Naive B cell (primary cell): ENCODE measurements around the gene BET1L. TPM values are rescaled to one million over a fixed set of nuclear protein-coding genes. Genes with fewer than 3 reads are reported as not detected.

Experiments
- ATAC-seq, 2 donors: fragments of 150-1000 bp; cut with Tn5 transposase; 2 replicates each; pipeline ENCODE4 v1.10.0; 2021; ENCODE audit warnings: low read depth in 2 of 2, mild to moderate bottlenecking in 2 of 2, moderate library complexity in 2 of 2
- DNase-seq: peaks from one replicate; pipeline ENCODE4 v3.0.0; 2022
- H3K27ac Mint-ChIP-seq, 6 donors: one replicate each; pipeline ENCODE4 v1.8.0; 2020 to 2022; ENCODE audit warnings: mild to moderate bottlenecking in 6 of 6, mixed read lengths in 6 of 6, moderate library complexity in 5 of 6, inconsistent platforms in 2 of 6
- H3K27me3 Mint-ChIP-seq, 3 donors: one replicate each; pipeline ENCODE4 v1.8.0; 2021 to 2022; ENCODE audit warnings: mixed read lengths in 3 of 3, mild to moderate bottlenecking in 1 of 3
- H3K36me3 Mint-ChIP-seq, 2 donors: one replicate each; pipeline ENCODE4 v1.8.0; 2020 to 2022; ENCODE audit warnings: mixed read lengths in 2 of 2, inconsistent platforms in 1 of 2, mild to moderate bottlenecking in 1 of 2
- H3K4me1 Mint-ChIP-seq, 3 donors: one replicate each; pipeline ENCODE4 v1.8.0; 2020 to 2022; ENCODE audit warnings: mixed read lengths in 3 of 3, inconsistent platforms in 1 of 3, mild to moderate bottlenecking in 1 of 3, moderate library complexity in 1 of 3
- H3K4me3 Mint-ChIP-seq, 8 donors: one replicate each; pipeline ENCODE4 v1.8.0; 2020 to 2022; ENCODE audit warnings: mild to moderate bottlenecking in 8 of 8, mixed read lengths in 8 of 8, moderate library complexity in 8 of 8, inconsistent platforms in 2 of 8
- H3K9me3 Mint-ChIP-seq, 7 donors: one replicate each; pipeline ENCODE4 v1.8.0; 2020 to 2022; ENCODE audit warnings: mixed read lengths in 7 of 7, mild to moderate bottlenecking in 5 of 7, inconsistent platforms in 2 of 7, moderate library complexity in 1 of 7
- polyA plus RNA-seq, 6 donors: library from polyadenylated mRNA; unstranded; fragments of 300-500 nt; fragmentation: Illumina TruSeq; gene quantifications; one replicate each; pipeline ENCODE4 v1.2.3, GENCODE V29; 2021; ENCODE audit warnings: low read depth in 6 of 6

Gene BET1L
- polyA plus RNA-seq, 6 donors from 2014 or later, result 23.4 to 72.3 (median 44.7) TPM

DNA sequence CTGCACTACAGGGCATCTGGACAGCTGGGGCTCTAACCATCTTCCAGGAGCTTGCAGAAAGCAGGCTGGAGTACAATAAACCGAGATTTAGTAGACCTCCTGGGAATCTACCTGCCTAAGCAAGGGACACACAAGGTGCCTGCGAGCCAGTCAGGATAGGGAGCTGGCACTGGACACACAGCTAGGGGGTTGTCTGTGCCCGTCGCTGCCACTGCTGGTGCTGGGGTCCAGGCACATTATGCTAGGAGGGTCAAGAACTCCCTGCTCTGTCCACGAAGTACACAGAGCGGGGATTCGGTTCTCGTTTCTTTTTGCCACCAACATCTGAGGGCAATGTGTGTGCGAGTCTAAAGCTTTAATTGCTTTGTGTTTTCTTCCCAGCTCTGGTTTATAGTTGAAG, 4.5 kb upstream of the BET1L start:
- no peak for DNase-seq
- ATAC-seq, result no peak
- Mint-ChIP-seq H3K4me3 (peak overlapping the region in 3 of 8 donors; percentile 51 to 97 (median 68)), H3K27ac (peak overlapping the region in 2 of 6 donors; percentile 36 to 75), H3K36me3 (peaks cover 0 to 17% of the 10 kb centered on the region in 2 donors), H3K27me3 (no peaks in the 10 kb centered on the region), H3K4me1 (peaks cover 23 to 27% (median 27%) of the 10 kb centered on the region in 3 donors), H3K9me3 (peaks cover 0 to 2% (median 0%) of the 10 kb centered on the region in 7 donors)

DNA sequence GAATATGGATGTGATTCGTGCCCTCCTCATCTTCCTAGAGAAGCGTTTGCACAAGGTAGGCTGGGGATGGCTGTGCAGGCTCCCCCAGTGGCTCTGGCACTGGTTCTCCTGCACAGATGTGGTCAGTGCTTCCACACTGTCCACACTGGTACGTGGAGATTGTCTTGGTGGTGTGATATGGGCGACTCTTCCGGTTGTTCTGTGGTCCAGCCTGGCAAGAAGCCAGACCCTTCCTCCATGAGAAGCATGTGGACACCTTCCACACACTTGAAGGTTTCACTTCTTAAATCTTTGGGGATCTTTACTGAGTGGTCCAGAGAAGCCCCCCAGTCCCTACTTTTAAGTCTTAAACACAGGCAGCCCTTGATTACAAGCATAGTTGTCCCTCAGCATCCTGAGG, 4.1 kb upstream of the BET1L start:
- Mint-ChIP-seq H3K4me3 (peak overlapping the region in 4 of 8 donors; percentile 49 to 97 (median 64)), H3K36me3 (peaks cover 0 to 17% of the 10 kb centered on the region in 2 donors), H3K27ac (peak overlapping the region in 3 of 6 donors; percentile 26 to 75 (median 36)), H3K9me3 (peaks cover 0 to 2% (median 0%) of the 10 kb centered on the region in 7 donors), H3K4me1 (peaks cover 26 to 32% (median 29%) of the 10 kb centered on the region in 3 donors), H3K27me3 (no peaks in the 10 kb centered on the region)
- no peak for ATAC-seq
- no peak for DNase-seq

DNA sequence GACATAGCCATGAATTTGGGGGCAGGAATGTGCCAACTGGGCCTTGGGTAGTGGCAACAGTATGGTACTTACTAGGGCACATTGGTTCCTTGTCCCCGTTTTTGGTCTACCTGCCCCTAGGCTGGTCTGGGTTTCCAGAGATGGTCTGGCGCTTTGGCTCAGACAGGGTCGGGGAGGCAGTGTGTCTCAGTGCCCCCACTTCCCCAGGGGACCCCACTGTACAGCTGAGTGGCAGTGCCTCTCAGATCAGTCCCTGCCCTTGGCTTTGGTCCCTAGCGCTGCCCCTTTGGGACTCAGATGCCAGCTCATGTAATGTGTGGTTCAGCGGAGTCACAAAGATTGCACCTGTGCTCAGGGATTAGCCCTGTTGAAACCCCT, 3.6 kb upstream of the BET1L start:
- ATAC-seq (no peak), DNase-seq (no peak)
- Mint-ChIP-seq H3K4me1 (peaks cover 29 to 37% (median 31%) of the 10 kb centered on the region in 3 donors), H3K27ac (peak overlapping the region in 2 of 6 donors; percentile 26 to 36), H3K27me3 (no peaks in the 10 kb centered on the region), H3K9me3 (peaks cover 0 to 2% (median 0%) of the 10 kb centered on the region in 7 donors), H3K36me3 (peaks cover 0 to 17% of the 10 kb centered on the region in 2 donors), H3K4me3 (peak overlapping the region in 6 of 8 donors; percentile 19 to 99 (median 84))

DNA sequence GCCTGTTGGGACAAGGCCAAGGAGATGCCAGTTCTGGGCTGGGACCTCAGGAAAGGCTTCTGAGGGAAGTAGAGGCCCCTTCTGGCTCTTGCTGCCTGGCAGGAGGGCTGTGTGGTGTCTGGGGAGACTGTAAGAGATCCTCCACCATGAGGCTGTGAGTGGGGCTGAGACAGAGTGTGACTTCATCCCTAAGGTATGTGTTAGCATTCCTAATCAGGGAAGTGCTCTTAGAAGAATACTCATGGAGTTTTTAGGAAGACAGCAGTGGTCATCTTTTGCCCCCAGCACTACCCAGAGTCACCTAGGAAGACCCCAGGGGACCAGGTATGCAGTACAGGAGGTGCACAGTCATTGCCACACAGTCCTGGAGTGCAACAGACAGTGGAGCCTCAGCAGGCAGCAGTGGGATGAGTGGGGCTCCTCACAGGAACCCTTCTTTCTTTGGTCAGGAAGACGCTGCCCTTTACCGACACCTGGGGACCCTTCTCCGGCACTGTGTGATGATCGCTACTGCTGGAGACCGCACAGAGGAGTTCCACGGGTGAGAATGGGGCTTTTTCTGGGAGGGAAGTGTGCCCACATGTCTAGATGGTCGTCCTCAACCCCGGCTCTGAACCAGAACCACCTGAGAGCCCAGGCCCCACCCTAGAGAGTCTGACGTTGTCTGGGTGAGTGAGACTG, 3.1 kb upstream of the BET1L start:
- Mint-ChIP-seq H3K9me3 (peaks cover 0 to 2% (median 0%) of the 10 kb centered on the region in 7 donors), H3K27me3 (no peaks in the 10 kb centered on the region), H3K4me1 (peaks cover 29 to 41% (median 36%) of the 10 kb centered on the region in 3 donors), H3K36me3 (peaks cover 0 to 17% of the 10 kb centered on the region in 2 donors), H3K27ac (peak overlapping the region in 2 of 6 donors; percentile 42 to 53), H3K4me3 (peak overlapping the region; percentile 82 to 100 (median 98))
- no peak for ATAC-seq
- no peak for DNase-seq

DNA sequence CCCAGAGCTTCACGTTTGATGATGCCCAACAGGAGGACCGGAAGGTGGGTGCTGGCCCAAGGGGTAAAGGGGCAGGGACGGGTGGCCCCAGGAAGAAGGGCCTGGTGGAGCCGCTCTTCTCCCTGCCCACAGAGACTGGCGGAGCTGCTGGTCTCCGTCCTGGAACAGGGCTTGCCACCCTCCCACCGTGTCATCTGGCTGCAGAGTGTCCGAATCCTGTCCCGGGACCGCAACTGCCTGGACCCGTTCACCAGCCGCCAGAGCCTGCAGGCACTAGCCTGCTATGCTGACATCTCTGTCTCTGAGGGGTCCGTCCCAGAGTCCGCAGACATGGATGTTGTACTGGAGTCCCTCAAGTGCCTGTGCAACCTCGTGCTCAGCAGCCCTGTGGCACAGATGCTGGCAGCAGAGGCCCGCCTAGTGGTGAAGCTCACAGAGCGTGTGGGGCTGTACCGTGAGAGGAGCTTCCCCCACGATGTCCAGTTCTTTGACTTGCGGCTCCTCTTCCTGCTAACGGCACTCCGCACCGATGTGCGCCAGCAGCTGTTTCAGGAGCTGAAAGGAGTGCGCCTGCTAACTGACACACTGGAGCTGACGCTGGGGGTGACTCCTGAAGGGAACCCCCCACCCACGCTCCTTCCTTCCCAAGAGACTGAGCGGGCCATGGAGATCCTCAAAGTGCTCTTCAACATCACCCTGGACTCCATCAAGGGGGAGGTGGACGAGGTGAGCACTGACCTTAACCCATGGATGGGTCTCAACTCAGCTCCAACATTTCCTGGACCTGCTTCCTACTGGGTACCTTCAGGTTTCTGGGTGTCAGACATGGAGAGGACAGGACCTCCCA, 2.3 kb upstream of the BET1L start:
- Mint-ChIP-seq H3K27me3 (no peaks in the 10 kb centered on the region), H3K27ac (peak overlapping the region in 4 of 6 donors; percentile 56 to 99 (median 98)), H3K36me3 (peaks cover 0 to 17% of the 10 kb centered on the region in 2 donors), H3K9me3 (peaks cover 0 to 2% (median 0%) of the 10 kb centered on the region in 7 donors), H3K4me3 (peak overlapping the region; percentile 94 to 100 (median 98)), H3K4me1 (peaks cover 32 to 43% (median 41%) of the 10 kb centered on the region in 3 donors)
- no peak for DNase-seq
- no peak for ATAC-seq

DNA sequence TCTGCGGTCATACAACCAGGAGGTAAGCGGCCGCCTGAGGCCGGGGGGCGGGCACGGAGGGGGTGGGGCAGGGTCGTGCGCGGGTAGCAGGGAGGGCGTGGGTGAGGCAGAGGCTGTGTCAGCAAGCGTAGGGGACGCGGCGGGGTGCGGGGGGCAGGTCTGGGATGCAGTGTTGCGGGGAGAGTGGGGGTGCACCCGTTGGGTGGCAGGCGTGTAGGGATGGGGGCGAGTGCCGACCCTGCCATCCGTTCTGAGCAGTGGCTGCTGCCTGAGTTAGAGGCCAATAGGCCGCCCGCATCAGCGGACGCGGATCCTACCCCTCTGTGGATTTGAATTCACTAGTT, 1.7 kb upstream of the BET1L start:
- DNase-seq, result no peak
- H3K36me3 Mint-ChIP-seq, result peaks cover 0 to 18% of the 10 kb centered on the region in 2 donors
- peak overlapping the region; percentile 94 to 100 (median 98) for H3K4me3 Mint-ChIP-seq
- H3K27me3 Mint-ChIP-seq, result no peaks in the 10 kb centered on the region
- peaks cover 0 to 2% (median 0%) of the 10 kb centered on the region in 7 donors for H3K9me3 Mint-ChIP-seq
- ATAC-seq, result peak; percentile 1 to 2
- H3K27ac Mint-ChIP-seq, result peak overlapping the region; percentile 91 to 100 (median 98)
- H3K4me1 Mint-ChIP-seq, result peaks cover 35 to 47% (median 43%) of the 10 kb centered on the region in 3 donors

DNA sequence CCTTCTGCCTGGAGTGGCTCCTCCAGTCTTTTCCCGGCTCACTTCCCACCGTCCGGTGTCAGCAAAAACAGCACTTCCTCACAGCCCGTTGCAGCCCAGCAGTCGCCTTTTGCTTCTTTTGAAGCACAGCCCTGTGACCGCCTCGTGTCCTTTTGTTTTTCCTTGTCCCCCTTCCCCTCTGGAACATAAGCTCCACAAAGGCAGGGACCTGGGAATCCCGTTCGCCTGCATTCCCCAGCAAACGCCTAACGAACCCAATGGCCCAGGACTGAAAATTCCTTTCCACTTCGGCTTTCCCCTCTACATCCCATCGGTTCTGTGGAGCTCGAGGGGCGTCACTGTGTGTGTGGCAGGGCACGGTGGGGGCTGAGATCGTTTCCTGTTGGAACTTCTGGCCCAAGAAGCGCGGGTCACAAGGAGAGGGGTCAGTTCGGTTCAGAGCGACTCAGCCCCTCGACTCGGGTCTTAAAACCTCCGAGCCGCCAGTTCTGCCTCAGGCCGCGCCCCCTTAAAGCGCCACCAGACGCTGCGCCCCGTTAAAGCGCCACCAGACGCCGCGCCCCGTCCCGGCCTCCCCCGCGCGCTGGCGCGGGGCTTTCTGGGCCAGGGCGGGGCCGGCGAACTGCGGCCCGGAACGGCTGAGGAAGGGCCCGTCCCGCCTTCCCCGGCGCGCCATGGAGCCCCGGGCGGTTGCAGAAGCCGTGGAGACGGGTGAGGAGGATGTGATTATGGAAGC, 1.1 kb upstream of the BET1L start:
- H3K4me1 Mint-ChIP-seq, result peaks cover 40 to 53% (median 47%) of the 10 kb centered on the region in 3 donors
- peaks cover 0 to 2% (median 0%) of the 10 kb centered on the region in 7 donors for H3K9me3 Mint-ChIP-seq

DNA sequence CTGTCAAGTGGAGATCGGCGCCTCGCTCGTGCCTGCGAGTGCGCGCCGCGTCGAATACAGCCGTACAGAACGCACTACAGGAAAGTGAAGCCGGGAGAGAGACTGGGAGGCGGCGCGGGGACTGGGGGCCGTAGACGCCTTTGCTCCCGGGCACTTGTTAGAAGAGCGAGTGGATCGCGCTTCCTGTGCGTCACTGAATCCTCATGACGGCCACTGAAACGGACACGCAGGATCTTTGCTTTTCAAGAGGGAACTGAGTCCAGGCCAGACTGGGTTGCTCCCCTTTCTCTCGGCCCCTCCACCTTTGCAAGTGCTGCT, 623 bp upstream of the BET1L start:
- no peak for DNase-seq
- Mint-ChIP-seq H3K4me1 (peaks cover 42 to 56% (median 48%) of the 10 kb centered on the region in 3 donors), H3K27me3 (no peaks in the 10 kb centered on the region), H3K36me3 (peaks cover 0 to 18% of the 10 kb centered on the region in 2 donors), H3K4me3 (peak overlapping the region; percentile 94 to 100 (median 98)), H3K27ac (peak overlapping the region; percentile 96 to 100 (median 99)), H3K9me3 (peaks cover 0 to 2% (median 0%) of the 10 kb centered on the region in 7 donors)
- ATAC-seq, result peak; percentile 10 to 16

More for the DNA sequence above, 1.1 kb upstream of the BET1L start:
- Mint-ChIP-seq H3K27me3 (no peaks in the 10 kb centered on the region), H3K36me3 (peaks cover 0 to 21% of the 10 kb centered on the region in 2 donors), H3K4me3 (peak overlapping the region; percentile 94 to 100 (median 98)), H3K27ac (peak overlapping the region; percentile 96 to 100 (median 99))
- ATAC-seq (peak; percentile 64 to 66), DNase-seq (peak; percentile 87)

DNA sequence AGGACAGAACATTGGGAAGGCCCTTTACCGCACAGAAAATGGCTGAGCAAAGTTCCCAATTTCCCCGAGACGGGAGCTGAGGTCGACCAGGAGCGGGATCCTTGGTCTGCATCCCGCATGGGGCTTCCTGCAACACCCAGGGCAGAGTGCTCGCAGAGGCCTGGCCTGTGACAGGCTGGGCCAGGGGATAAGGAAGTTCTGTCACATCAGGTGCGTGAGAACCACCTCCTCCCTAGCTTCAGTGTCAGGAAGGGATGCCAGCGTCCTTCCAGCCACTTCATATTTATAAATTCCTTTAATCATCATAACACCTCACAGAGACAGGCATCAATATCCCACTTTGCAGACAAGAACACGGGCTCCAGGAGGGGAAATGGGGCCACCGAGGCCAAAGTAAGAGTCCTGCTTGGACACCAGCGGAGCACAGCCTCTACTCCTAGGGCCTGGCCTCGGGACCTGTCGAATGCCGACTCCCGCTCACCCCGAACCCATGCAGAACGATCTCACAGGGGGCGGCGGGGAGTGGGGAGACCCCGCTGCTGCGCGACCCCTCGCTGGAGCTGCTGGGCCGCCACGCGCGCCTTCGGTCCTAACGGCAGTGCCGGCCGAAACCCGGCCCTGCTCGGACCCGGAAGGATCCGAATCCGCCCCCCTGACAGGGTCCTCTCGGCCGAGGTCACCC, 532 bp downstream of the BET1L start:
- Mint-ChIP-seq H3K36me3 (peaks cover 0 to 18% of the 10 kb centered on the region in 2 donors), H3K27me3 (no peaks in the 10 kb centered on the region), H3K27ac (peak overlapping the region; percentile 93 to 99 (median 98)), H3K4me1 (peaks cover 46 to 67% (median 59%) of the 10 kb centered on the region in 3 donors), H3K4me3 (peak overlapping the region; percentile 94 to 100 (median 98)), H3K9me3 (peaks cover 0 to 2% (median 0%) of the 10 kb centered on the region in 7 donors)
- ATAC-seq (no peak), DNase-seq (no peak)

DNA sequence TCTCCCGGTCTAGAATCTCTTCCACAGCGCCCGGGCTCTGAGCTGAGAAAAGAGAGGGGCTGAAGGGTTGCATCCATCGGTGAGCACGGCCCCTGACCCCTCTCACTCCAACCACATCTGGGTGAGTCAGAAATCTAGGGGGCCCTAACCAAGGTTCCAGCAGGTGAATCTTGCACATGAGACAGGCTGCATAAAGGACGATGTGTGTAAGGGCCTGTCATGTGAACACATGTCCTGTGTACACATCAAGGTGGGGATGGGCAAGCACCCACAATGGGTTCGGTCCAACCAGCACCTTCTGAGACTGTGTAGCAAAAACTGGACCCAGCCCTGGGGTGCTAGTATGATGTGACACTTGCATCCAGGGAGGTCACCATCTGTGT, 1.2 kb downstream of the BET1L start:
- no peaks in the 10 kb centered on the region for H3K27me3 Mint-ChIP-seq
- peaks cover 0 to 18% of the 10 kb centered on the region in 2 donors for H3K36me3 Mint-ChIP-seq
- H3K4me3 Mint-ChIP-seq, result peak overlapping the region; percentile 94 to 100 (median 96)
- DNase-seq (no peak), ATAC-seq (no peak)
- peaks cover 43 to 66% (median 62%) of the 10 kb centered on the region in 3 donors for H3K4me1 Mint-ChIP-seq
- H3K27ac Mint-ChIP-seq, result peak overlapping the region in 5 of 6 donors; percentile 78 to 98 (median 97)
- H3K9me3 Mint-ChIP-seq, result peaks cover 0 to 2% (median 0%) of the 10 kb centered on the region in 7 donors

DNA sequence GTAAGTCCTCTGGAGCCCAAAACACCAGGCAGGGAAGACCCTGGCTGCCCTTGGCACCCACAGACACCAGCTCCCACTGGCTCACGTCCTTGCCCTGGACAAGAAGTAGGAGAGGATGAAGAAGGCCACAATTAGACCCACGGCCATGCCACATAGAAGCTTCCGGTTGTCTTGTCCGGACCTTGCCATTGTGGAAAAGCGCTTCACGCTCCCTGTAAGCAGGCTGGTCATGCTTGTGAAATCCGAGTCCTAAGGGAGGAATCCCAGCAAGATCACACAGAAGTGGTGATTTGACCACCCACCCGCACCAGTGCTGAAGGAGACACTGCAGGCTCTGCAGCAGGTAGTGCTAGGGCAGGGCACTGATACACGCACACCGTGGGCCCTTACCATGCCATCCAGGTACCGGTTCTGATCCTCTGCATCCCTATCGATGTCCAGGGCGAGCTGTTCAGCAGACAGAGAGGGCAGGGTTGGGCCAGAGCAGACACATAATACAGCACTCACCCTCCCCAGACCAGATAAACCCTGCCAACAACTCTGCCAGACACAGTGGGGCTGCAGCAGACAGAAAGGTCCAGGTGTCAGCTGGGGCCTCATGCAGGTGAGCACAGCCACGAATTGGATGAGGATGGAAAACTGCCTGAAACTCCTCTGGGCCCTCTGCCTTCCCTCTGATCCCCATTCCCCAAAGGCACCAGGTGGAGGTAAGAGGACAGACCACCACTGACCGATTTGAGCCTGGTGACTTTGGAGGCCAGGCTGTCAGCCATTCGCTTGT, 1.8 kb downstream of the BET1L start:
- H3K36me3 Mint-ChIP-seq, result peaks cover 0 to 18% of the 10 kb centered on the region in 2 donors
- no peaks in the 10 kb centered on the region for H3K27me3 Mint-ChIP-seq
- ATAC-seq (no peak), DNase-seq (no peak)
- H3K27ac Mint-ChIP-seq, result peak overlapping the region in 3 of 6 donors; percentile 24 to 98 (median 79)
- H3K9me3 Mint-ChIP-seq, result peaks cover 0 to 2% (median 0%) of the 10 kb centered on the region in 7 donors
- H3K4me1 Mint-ChIP-seq, result peaks cover 46 to 61% (median 61%) of the 10 kb centered on the region in 3 donors
- H3K4me3 Mint-ChIP-seq, result peak overlapping the region; percentile 94 to 100 (median 96)
